Neural crest cell (in vitro differentiated cells): ENCODE results near the gene RHBDL1. TPM values are rescaled to one million over a fixed set of nuclear protein-coding genes. Genes with fewer than 3 reads are reported as not detected.

Source experiments
- DNase-seq: peaks from one replicate; pipeline ENCODE4 v3.0.0; 2021; ENCODE audit warnings: low read depth, mixed read lengths, low spot score
- H3K27ac Mint-ChIP-seq: one replicate; pipeline ENCODE4 v1.8.0; 2021; ENCODE audit warnings: mild to moderate bottlenecking, mixed read lengths; ENCODE audit not compliant: unreplicated experiment
- H3K27me3 Mint-ChIP-seq: 2 replicates; pipeline ENCODE4 v1.8.0; 2021; ENCODE audit warnings: low read depth, mild to moderate bottlenecking, mixed read lengths
- H3K36me3 Mint-ChIP-seq: 2 replicates; pipeline ENCODE4 v1.8.0; 2021; ENCODE audit warnings: low read depth, mild to moderate bottlenecking, mixed read lengths
- H3K4me1 Mint-ChIP-seq: 2 replicates; pipeline ENCODE4 v1.8.0; 2021; ENCODE audit warnings: mixed read lengths
- H3K4me3 Mint-ChIP-seq: one replicate; pipeline ENCODE4 v1.8.0; 2021; ENCODE audit warnings: mild to moderate bottlenecking, mixed read lengths
- H3K9me3 Mint-ChIP-seq: 2 replicates; pipeline ENCODE4 v1.8.0; 2021; ENCODE audit warnings: mixed read lengths
- total RNA-seq: library from RNA; stranded (reverse); gene quantifications from 2 replicates; pipeline ENCODE4 v1.2.1, GENCODE V29; 2021
- TF ChIP-seq, protein P1 (sequence below): fragments of 200-600 bp; sonication (generic); conservative IDR thresholded peaks from 2 replicates; pipeline ENCODE4 v1.5.0; 2021; ENCODE audit warnings: antibody characterized with exemption, mild to moderate bottlenecking

Gene RHBDL1
- total RNA-seq, 1 donor from 2014 or later, result 3.1 TPM

- no peak overlapping the region for H3K27ac Mint-ChIP-seq
- TF ChIP-seq, protein P1, sequence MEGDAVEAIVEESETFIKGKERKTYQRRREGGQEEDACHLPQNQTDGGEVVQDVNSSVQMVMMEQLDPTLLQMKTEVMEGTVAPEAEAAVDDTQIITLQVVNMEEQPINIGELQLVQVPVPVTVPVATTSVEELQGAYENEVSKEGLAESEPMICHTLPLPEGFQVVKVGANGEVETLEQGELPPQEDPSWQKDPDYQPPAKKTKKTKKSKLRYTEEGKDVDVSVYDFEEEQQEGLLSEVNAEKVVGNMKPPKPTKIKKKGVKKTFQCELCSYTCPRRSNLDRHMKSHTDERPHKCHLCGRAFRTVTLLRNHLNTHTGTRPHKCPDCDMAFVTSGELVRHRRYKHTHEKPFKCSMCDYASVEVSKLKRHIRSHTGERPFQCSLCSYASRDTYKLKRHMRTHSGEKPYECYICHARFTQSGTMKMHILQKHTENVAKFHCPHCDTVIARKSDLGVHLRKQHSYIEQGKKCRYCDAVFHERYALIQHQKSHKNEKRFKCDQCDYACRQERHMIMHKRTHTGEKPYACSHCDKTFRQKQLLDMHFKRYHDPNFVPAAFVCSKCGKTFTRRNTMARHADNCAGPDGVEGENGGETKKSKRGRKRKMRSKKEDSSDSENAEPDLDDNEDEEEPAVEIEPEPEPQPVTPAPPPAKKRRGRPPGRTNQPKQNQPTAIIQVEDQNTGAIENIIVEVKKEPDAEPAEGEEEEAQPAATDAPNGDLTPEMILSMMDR, result no peak
- no peaks in the 10 kb centered on the region for H3K9me3 Mint-ChIP-seq
- no peaks in the 10 kb centered on the region for H3K36me3 Mint-ChIP-seq
- no peak for DNase-seq
- H3K4me3 Mint-ChIP-seq, result peak overlapping the region; percentile 62
- H3K27me3 Mint-ChIP-seq, result peaks cover 2% of the 10 kb centered on the region
- H3K4me1 Mint-ChIP-seq, result no peaks in the 10 kb centered on the region
These were observed 29.4 kb upstream of the RHBDL1 start for GRCh38 chr16:645852-646678.

DNA sequence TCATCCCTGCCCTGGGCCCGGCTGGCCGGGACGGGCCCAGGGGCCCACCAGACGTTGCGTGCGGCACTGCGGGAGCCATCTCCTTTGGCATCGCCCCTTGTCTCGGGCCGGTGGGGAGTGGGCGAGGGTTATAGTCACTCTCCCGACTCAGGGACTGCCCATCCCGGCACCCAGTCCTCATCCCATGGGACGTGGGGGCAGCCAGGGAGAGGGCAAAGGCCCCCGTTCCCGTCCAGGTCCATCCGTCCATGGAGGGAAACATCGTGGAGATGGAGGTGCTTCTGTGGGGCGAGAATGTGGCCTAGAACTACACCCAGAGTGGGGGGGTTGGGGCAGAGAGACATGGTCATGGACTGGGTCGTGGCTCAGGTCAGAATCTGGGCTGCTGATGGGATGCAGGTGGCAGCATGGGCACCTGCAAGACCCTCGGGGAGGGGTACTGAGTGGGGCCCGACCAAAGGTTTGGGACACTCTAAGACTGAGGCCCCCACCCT, 28.7 kb upstream of the RHBDL1 start:
- no peak for DNase-seq
- no peaks in the 10 kb centered on the region for H3K9me3 Mint-ChIP-seq
- H3K27me3 Mint-ChIP-seq, result peaks cover 2% of the 10 kb centered on the region
- no peak overlapping the region for H3K27ac Mint-ChIP-seq
- peak overlapping the region; percentile 67 for H3K4me3 Mint-ChIP-seq
- H3K36me3 Mint-ChIP-seq, result no peaks in the 10 kb centered on the region
- no peaks in the 10 kb centered on the region for H3K4me1 Mint-ChIP-seq
- TF ChIP-seq, protein P1, result no peak

DNA sequence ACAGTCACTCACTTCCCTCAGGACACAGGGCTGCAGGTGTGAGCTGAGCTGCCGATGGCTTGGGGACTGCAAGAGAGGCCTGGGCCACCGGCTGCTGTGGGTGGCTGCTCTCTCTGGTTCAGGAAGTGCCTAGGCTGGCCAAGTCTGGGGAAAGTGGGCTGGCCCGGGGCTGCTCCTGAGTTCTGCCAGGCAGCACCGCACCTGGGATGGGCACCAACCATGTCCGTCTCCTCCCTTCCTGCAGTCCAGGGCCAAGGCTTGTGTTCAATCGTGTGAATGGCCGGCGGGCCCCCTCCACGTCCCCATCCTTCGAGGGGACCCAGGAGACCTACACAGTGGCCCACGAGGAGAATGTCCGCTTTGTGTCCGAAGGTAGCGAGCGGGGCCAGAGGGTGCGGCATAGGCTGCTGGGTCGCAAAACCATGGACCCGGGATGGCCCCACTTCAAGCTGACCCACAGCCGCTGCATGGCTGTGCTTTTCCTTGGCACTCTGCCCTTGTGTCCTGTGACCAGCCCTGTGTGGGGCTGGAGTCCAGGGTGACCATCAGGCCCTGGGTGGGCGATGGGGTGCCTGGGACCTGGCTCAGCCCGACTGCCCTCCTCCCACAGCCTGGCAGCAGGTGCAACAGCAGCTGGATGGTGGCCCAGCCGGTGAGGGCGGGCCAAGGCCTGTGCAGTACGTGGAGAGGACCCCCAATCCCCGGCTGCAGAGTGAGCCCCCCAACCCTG, 28.1 kb upstream of the RHBDL1 start:
- peaks cover 2% of the 10 kb centered on the region for H3K27me3 Mint-ChIP-seq
- H3K4me1 Mint-ChIP-seq, result no peaks in the 10 kb centered on the region
- DNase-seq, result no peak
- TF ChIP-seq, protein P1, result no peak
- H3K36me3 Mint-ChIP-seq, result no peaks in the 10 kb centered on the region
- no peak overlapping the region for H3K27ac Mint-ChIP-seq
- no peaks in the 10 kb centered on the region for H3K9me3 Mint-ChIP-seq
- peak overlapping the region; percentile 67 for H3K4me3 Mint-ChIP-seq

GRCh38 chr16:648071-648780, 27.2 kb upstream of the RHBDL1 start:
- no peaks in the 10 kb centered on the region for H3K9me3 Mint-ChIP-seq
- peak overlapping the region; percentile 80 for H3K4me3 Mint-ChIP-seq
- peak overlapping the region; percentile 50 for H3K27ac Mint-ChIP-seq
- no peaks in the 10 kb centered on the region for H3K4me1 Mint-ChIP-seq
- no peak for DNase-seq
- TF ChIP-seq, protein P1, result peak; percentile 49
- peaks cover 2% of the 10 kb centered on the region for H3K27me3 Mint-ChIP-seq
- H3K36me3 Mint-ChIP-seq, result no peaks in the 10 kb centered on the region
